IPS DF 6.9 (cell line): ENCODE results near the gene WDR18.
A peak's percentile ranks its signal among the peaks of the same experiment; 100 is the strongest.

Experiments used
- DNase-seq: peaks from one replicate; pipeline ENCODE4 v3.0.0-alpha.2; 2013; ENCODE audit warnings: low read depth, low spot score
- H3K27ac ChIP-seq: one replicate; pipeline ENCODE4 v1.5.1; 2013; ENCODE audit warnings: low read length, control low read depth
- H3K27me3 ChIP-seq: 2 replicates; pipeline ENCODE4 v1.6.1; 2013; ENCODE audit warnings: mild to moderate bottlenecking, low read length; ENCODE audit not compliant: control insufficient read depth, insufficient read depth
- H3K36me3 ChIP-seq: 2 replicates; pipeline ENCODE4 v1.6.1; 2013; ENCODE audit warnings: low read length; ENCODE audit not compliant: control insufficient read depth, insufficient read depth
- H3K4me1 ChIP-seq: 2 replicates; pipeline ENCODE4 v1.6.1; 2013; ENCODE audit warnings: low read length; ENCODE audit not compliant: control insufficient read depth, insufficient read depth
- H3K4me3 ChIP-seq: 2 replicates; pipeline ENCODE4 v1.5.1; 2013; ENCODE audit warnings: mild to moderate bottlenecking, low read length
- H3K9me3 ChIP-seq: 2 replicates; pipeline ENCODE4 v1.6.1; 2013; ENCODE audit warnings: low read length, inconsistent platforms; ENCODE audit not compliant: control insufficient read depth, insufficient read depth
- WGBS: extraction: QIAGEN DNeasy Blood & Tissue Kit; methylation state at CpG from one replicate; pipeline ENCODE4 v1.1.7; 2013; ENCODE audit warnings: mixed read lengths, missing lambda C conversion rate; ENCODE audit not compliant: insufficient read length, insufficient coverage; 5-methylcytosine and 5-hydroxymethylcytosine counted together

Gene WDR18, protein sequence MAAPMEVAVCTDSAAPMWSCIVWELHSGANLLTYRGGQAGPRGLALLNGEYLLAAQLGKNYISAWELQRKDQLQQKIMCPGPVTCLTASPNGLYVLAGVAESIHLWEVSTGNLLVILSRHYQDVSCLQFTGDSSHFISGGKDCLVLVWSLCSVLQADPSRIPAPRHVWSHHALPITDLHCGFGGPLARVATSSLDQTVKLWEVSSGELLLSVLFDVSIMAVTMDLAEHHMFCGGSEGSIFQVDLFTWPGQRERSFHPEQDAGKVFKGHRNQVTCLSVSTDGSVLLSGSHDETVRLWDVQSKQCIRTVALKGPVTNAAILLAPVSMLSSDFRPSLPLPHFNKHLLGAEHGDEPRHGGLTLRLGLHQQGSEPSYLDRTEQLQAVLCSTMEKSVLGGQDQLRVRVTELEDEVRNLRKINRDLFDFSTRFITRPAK

GRCh38 chr19:984165-984967 is at the start of gene WDR18:
Gene WDR18, plus strand, starts transcription at chr19:984345. Its CDS starts 9 bp downstream, at chr19:984354.
- Histone ChIP-seq H3K4me3 (peak within 1 kb of the TSS; percentile 95), H3K27me3 (no peaks in the 10 kb centered on the region), H3K9me3 (no peaks in the 10 kb centered on the region), H3K27ac (no peak within 1 kb of the TSS), H3K4me1 (peaks cover 6% of the 10 kb centered on the region; the same call in 1 of the 2 replicates), H3K36me3 (peaks cover 9% of the 10 kb centered on the region; the same call in 1 of the 2 replicates)
- peak; percentile 61 for DNase-seq
- no CpG with 5 or more reads among the region's 78 CpGs for WGBS

DNA sequence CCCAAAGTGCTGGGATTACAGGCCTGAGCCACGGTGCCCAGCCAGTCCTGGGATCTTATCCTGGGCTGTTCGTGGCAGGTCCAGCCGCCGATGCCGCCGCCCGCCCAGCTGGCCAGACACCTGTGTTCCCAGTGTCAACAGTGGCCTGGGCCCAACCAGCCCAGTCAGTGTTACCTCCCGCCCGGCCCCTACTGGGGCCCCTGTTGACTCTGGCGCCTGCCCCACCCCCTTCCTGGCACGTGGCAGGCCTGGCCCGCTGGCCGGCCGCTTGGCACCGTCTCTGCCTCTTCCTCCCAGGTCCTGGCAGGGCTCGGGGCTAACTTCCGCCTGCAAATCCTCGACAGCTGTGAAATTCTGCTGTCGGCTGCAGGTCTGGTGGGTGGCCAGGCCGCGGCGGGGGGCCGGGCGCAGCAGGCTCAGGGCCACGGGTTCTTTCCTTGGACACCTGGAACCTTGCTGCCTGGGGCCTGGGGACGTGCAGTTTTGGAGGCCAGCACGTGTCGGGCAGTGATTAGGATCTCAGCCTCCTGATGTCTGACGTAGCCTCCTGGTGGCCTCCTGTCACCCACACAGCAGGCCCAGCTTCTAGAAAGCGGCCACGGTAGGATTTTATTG is 49.2 kb upstream of the WDR18 start:
- H3K27me3 ChIP-seq: no peaks in the 10 kb centered on the region
- H3K36me3 ChIP-seq: peaks cover 5% of the 10 kb centered on the region; the same call in 1 of the 2 replicates
- H3K4me3 ChIP-seq: no peak overlapping the region
- DNase-seq: no peak
- no peaks in the 10 kb centered on the region for H3K9me3 ChIP-seq
- WGBS: no CpG with 5 or more reads among the region's 31 CpGs
- no peak overlapping the region for H3K27ac ChIP-seq
- H3K4me1 ChIP-seq: no peaks in the 10 kb centered on the region

- no CpG with 5 or more reads among the region's 10 CpGs for WGBS
- Histone ChIP-seq H3K9me3 (no peaks in the 10 kb centered on the region), H3K27ac (no peak overlapping the region), H3K36me3 (peaks cover 5% of the 10 kb centered on the region; the same call in 1 of the 2 replicates), H3K27me3 (no peaks in the 10 kb centered on the region), H3K4me1 (no peaks in the 10 kb centered on the region), H3K4me3 (no peak overlapping the region)
- DNase-seq: no peak
Measured at GRCh38 chr19:936175-936546, 48.0 kb upstream of the WDR18 start.

GRCh38 chr19:937259-937694 is 46.9 kb upstream of the WDR18 start:
- WGBS: no CpG with 5 or more reads among the region's 16 CpGs
- Histone ChIP-seq H3K36me3 (peaks cover 7% of the 10 kb centered on the region; the same call in 1 of the 2 replicates), H3K27ac (no peak overlapping the region), H3K27me3 (no peaks in the 10 kb centered on the region), H3K9me3 (no peaks in the 10 kb centered on the region), H3K4me1 (no peaks in the 10 kb centered on the region), H3K4me3 (no peak overlapping the region)
- DNase-seq: no peak

- Histone ChIP-seq H3K4me1 (no peaks in the 10 kb centered on the region), H3K9me3 (no peaks in the 10 kb centered on the region), H3K36me3 (peaks cover 9% of the 10 kb centered on the region; the same call in 1 of the 2 replicates), H3K27ac (no peak overlapping the region), H3K4me3 (no peak overlapping the region; the same call in 1 of the 2 replicates), H3K27me3 (no peaks in the 10 kb centered on the region)
- DNase-seq: no peak
- WGBS: no CpG with 5 or more reads among the region's 23 CpGs
Measured at GRCh38 chr19:938233-938923, 45.8 kb upstream of the WDR18 start.

GRCh38 chr19:939439-939838 is 44.7 kb upstream of the WDR18 start:
- Histone ChIP-seq H3K27ac (no peak overlapping the region), H3K4me1 (no peaks in the 10 kb centered on the region), H3K36me3 (peaks cover 15% of the 10 kb centered on the region), H3K9me3 (no peaks in the 10 kb centered on the region), H3K4me3 (no peak overlapping the region), H3K27me3 (no peaks in the 10 kb centered on the region)
- DNase-seq: no peak
- no CpG with 5 or more reads among the region's 22 CpGs for WGBS

DNA sequence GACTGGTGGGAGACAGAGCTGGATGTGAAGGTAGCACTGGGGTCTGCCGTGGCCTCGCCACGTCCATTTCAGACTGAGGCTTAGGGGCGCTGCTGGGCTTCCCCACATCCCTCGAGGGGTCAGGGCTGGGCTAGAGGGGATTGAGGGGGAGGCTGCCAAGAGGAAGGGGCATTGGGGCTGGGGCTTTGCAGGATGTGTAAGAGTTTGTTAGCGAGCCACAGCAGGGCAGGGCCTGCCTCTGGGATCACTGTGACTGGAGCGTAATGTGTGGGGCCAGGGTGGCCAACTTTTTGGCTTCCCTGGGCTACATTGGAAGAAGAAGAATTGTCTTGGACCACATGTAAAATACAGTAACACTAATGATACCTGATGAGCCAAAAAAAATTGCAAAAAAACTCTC is 44.2 kb upstream of the WDR18 start:
- no peak for DNase-seq
- Histone ChIP-seq H3K4me1 (no peaks in the 10 kb centered on the region), H3K4me3 (no peak overlapping the region), H3K36me3 (peaks cover 15% of the 10 kb centered on the region), H3K9me3 (no peaks in the 10 kb centered on the region), H3K27me3 (no peaks in the 10 kb centered on the region), H3K27ac (no peak overlapping the region)
- WGBS: no CpG with 5 or more reads among the region's 7 CpGs

- no peak overlapping the region for H3K27ac ChIP-seq
- peaks cover 15% of the 10 kb centered on the region for H3K36me3 ChIP-seq
- no peak for DNase-seq
- no peak overlapping the region for H3K4me3 ChIP-seq
- H3K27me3 ChIP-seq: no peaks in the 10 kb centered on the region
- H3K9me3 ChIP-seq: no peaks in the 10 kb centered on the region
- no CpG with 5 or more reads among the region's 64 CpGs for WGBS
- no peaks in the 10 kb centered on the region for H3K4me1 ChIP-seq
Measured at GRCh38 chr19:940591-941291, 43.4 kb upstream of the WDR18 start.

GRCh38 chr19:941292-942132 is 42.6 kb upstream of the WDR18 start:
- Histone ChIP-seq H3K27ac (no peak overlapping the region), H3K27me3 (no peaks in the 10 kb centered on the region), H3K9me3 (no peaks in the 10 kb centered on the region), H3K4me1 (no peaks in the 10 kb centered on the region), H3K4me3 (no peak overlapping the region), H3K36me3 (peaks cover 15% of the 10 kb centered on the region)
- no peak for DNase-seq
- WGBS: no CpG with 5 or more reads among the region's 45 CpGs
